ENCODE results near the gene FHIT.

FHIT gene

GRCh38 chr3:60497902-60498301 is 753.4 kb downstream of the FHIT start:
- TF ChIP-seq CTCF (conservative IDR thresholded peaks at IDR 0.05; ENCODE audit: low read depth, low read length) = no peak
- H3K4me3 ChIP-seq (ENCODE audit: low read length) = no peak overlapping the region
- DNase-seq (ENCODE audit: low read depth) = peak; percentile 7

- TF ChIP-seq CTCF (conservative IDR thresholded peaks at IDR 0.05; ENCODE audit: low read depth, low read length) = no peak
- no peak overlapping the region for H3K4me3 ChIP-seq (ENCODE audit: low read length)
- no peak for DNase-seq (ENCODE audit: low read depth)
Measured at GRCh38 chr3:60490992-60491391, 760.3 kb downstream of the FHIT start.

- H3K4me3 ChIP-seq (ENCODE audit: low read length) = no peak overlapping the region
- DNase-seq (ENCODE audit: low read depth) = no peak
- TF ChIP-seq CTCF (conservative IDR thresholded peaks at IDR 0.05; ENCODE audit: low read depth, low read length) = no peak
Measured at GRCh38 chr3:60475096-60475495, 776.2 kb downstream of the FHIT start.

- H3K4me3 ChIP-seq (ENCODE audit: low read length) = no peak overlapping the region
- DNase-seq (ENCODE audit: low read depth) = no peak
- TF ChIP-seq CTCF (conservative IDR thresholded peaks at IDR 0.05; ENCODE audit: low read depth, low read length) = no peak
Measured at GRCh38 chr3:60469481-60469880, 781.8 kb downstream of the FHIT start.

- no peak overlapping the region for H3K4me3 ChIP-seq (ENCODE audit: low read length)
Measured at GRCh38 chr3:60463685-60464084, 787.6 kb downstream of the FHIT start.

GRCh38 chr3:60461267-60461666 is 790.0 kb downstream of the FHIT start:
- no peak for DNase-seq (ENCODE audit: low read depth)
- TF ChIP-seq CTCF (conservative IDR thresholded peaks at IDR 0.05; ENCODE audit: low read depth, low read length) = no peak
- H3K4me3 ChIP-seq (ENCODE audit: low read length) = no peak overlapping the region

More at GRCh38 chr3:60463685-60464084, 787.6 kb downstream of the FHIT start:
- TF ChIP-seq CTCF (conservative IDR thresholded peaks at IDR 0.05; ENCODE audit: low read depth, low read length) = no peak
- DNase-seq (ENCODE audit: low read depth) = no peak

- DNase-seq (ENCODE audit: low read depth) = no peak
- no peak overlapping the region for H3K4me3 ChIP-seq (ENCODE audit: low read length)
- TF ChIP-seq CTCF (conservative IDR thresholded peaks at IDR 0.05; ENCODE audit: low read depth, low read length) = no peak
Measured at GRCh38 chr3:60456180-60456579, 795.1 kb downstream of the FHIT start.
